ENCODE measurements around the gene JMJD7. TPM values are rescaled to one million over a fixed set of nuclear protein-coding genes. Genes with fewer than 3 reads are reported as not detected.

JMJD7 gene
- total RNA-seq (2022; extraction: Qiagen RNA extraction), result 2.8 to 3.3 TPM (median 3.1 TPM) in 5 replicates

GRCh38 chr15:41827880-41828806, at the start of gene JMJD7:
Gene JMJD7 (plus strand): TSS chr15:41828092. CDS start chr15:41828125, 33 bp downstream.

GRCh38 chr15:41838400-41838897, 10.6 kb downstream of the JMJD7 start, which contains the start of gene PLA2G4B:
Gene PLA2G4B (plus strand): TSS chr15:41838847. CDS start chr15:41838914, 67 bp downstream.

Other genes starting within 250 kb of the JMJD7 start
- 6.2 to 10.5 TPM (median 8.4 TPM) in 5 replicates for gene MGA, start 167.7 kb upstream of the JMJD7 start, total RNA-seq (2022; extraction: Qiagen RNA extraction)
- 2.3 to 5.1 TPM (median 3.8 TPM) in 5 replicates for gene MAPKBP1, start 53.6 kb upstream of the JMJD7 start, total RNA-seq (2022; extraction: Qiagen RNA extraction)
- 0.87 to 2.1 TPM (median 1.7 TPM) in 5 replicates for gene PLA2G4B, start 10.8 kb downstream of the JMJD7 start, total RNA-seq (2022; extraction: Qiagen RNA extraction)
- gene SPTBN5, start 66.0 kb downstream of the JMJD7 start, total RNA-seq (2022; extraction: Qiagen RNA extraction), result 0.07 to 0.25 TPM (median 0.16 TPM) in 5 replicates
- 10.8 to 13.3 TPM (median 12.5 TPM) in 5 replicates for gene EHD4, start 144.5 kb downstream of the JMJD7 start, total RNA-seq (2022; extraction: Qiagen RNA extraction)
- 0.01 TPM in 1 of 5 replicates, not detected in the others for gene PLA2G4E, start 192.9 kb downstream of the JMJD7 start, total RNA-seq (2022; extraction: Qiagen RNA extraction)

Measured in A549 treated with dexamethasone at 1 μM for 4 hours (cell line).